Stomach (tissue), 9 donors: ENCODE measurements around the gene HOXB3. TPM values are rescaled to one million over a fixed set of nuclear protein-coding genes. Genes with fewer than 3 reads are reported as not detected.

Experiments used
- DNase-seq, 2 donors: peaks; one replicate each; pipeline versions ENCODE4 v3.0.0 to v3.0.0-alpha.2; 2013 to 2019
- H3K27ac ChIP-seq, 5 donors: fragments of 200-600 bp in 4 of 5; sonication (generic) in 4 of 5; one replicate each; pipeline ENCODE4 v1.5.1; 2013 to 2019; ENCODE audit warnings: mild to moderate bottlenecking in 1 of 5, moderate library complexity in 1 of 5
- H3K27me3 ChIP-seq, 3 donors: fragments of 200-600 bp; sonication (generic); one replicate each; pipeline ENCODE4 v1.5.1; 2017 to 2019; ENCODE audit warnings: mixed run types in 1 of 3
- H3K36me3 ChIP-seq, 4 donors: fragments of 200-600 bp; sonication (generic); 1 replicate in 3 of 4; 2 replicates in 1 of 4; pipeline ENCODE4 v1.5.1; 2016 to 2019
- H3K4me1 ChIP-seq, 4 donors: fragments of 200-600 bp; sonication (generic); one replicate each; pipeline ENCODE4 v1.5.1; 2016 to 2019
- H3K4me3 ChIP-seq, 4 donors: fragments of 200-600 bp; sonication (generic) in 3 of 4; one replicate each; pipeline ENCODE4 v1.5.1; 2016 to 2019; ENCODE audit warnings: mild to moderate bottlenecking in 1 of 4
- H3K9me3 ChIP-seq, 4 donors: fragments of 200-600 bp; sonication (generic); one replicate each; pipeline ENCODE4 v1.5.1; 2016 to 2019
- CTCF ChIP-seq, 7 experiments: fragments of 450-650 bp in 4 of 7; fragments of 200-600 bp in 3 of 7; sonication (generic) in 3 of 7; IDR thresholded peaks; one replicate each; pipeline ENCODE4 v1.5.1; 2016 to 2019; ENCODE audit warnings: antibody characterized with exemption in 7 of 7, control low read depth in 2 of 7, mild to moderate bottlenecking in 1 of 7
- EP300 ChIP-seq: sonication (generic); formaldehyde crosslinking; IDR thresholded peaks from one replicate; pipeline ENCODE4 v1.6.1; 2017; ENCODE audit warnings: antibody characterized with exemption
- POLR2A ChIP-seq, 4 donors: fragments of 450-650 bp; IDR thresholded peaks; one replicate each; pipeline ENCODE4 v1.6.1; 2016; ENCODE audit warnings: antibody characterized with exemption in 4 of 4, control low read depth in 2 of 4, mild to moderate bottlenecking in 1 of 4, moderate library complexity in 1 of 4
- POLR2AphosphoS5 ChIP-seq, 3 donors: sonication (generic); formaldehyde crosslinking; IDR thresholded peaks; one replicate each; pipeline ENCODE4 v1.6.1; 2016; ENCODE audit warnings: antibody characterized with exemption in 3 of 3
- WGBS, 5 donors: extraction: QIAGEN DNeasy Blood & Tissue Kit in 3 of 5; methylation state at CpG; one replicate each; pipeline versions ENCODE4 v1.1.5 to v1.1.7; 2013 to 2018; 5-methylcytosine and 5-hydroxymethylcytosine counted together
- intact Hi-C: fragments of 100-400 bp; cut with DNase I; formaldehyde crosslinking; loops from one replicate; pipeline ENCODE4 v1.15.1; 2023; ENCODE audit warnings: low total_unique reads
- polyA plus RNA-seq, 3 donors: library from polyadenylated mRNA; stranded (reverse); fragments of 200-250 nt; gene quantifications; one replicate each; pipeline ENCODE4 v1.2.3, GENCODE V29; 2013
- total RNA-seq, 5 donors: library from RNA; depleted of rRNA; stranded (reverse); fragments of >200 nt; gene quantifications; one replicate each; pipeline versions ENCODE4 v1.1.0 to v1.2.3, GENCODE V29; 2014 to 2016
- donor health status: healthy with polysubstance abuse.
- donor health status: Bipolar disorder and iron deficiency.
- donor health status: healthy.

The HOXB3 gene
- total and polyA plus RNA-seq, 8 donors = 2.8 to 77.6 (median 10.3) TPM

- H3K9me3 ChIP-seq = no peaks in the 10 kb centered on the region
- no peaks in the 10 kb centered on the region for H3K36me3 ChIP-seq
- WGBS, 5 donors = 26 to 46% (median 32%) methylated on average over 42 to 59 of the region's 59 CpGs
- peak overlapping the region in 1 of 4 donors; percentile 17 for H3K4me3 ChIP-seq
- intact Hi-C loops = no loop called here
- peaks cover 0 to 94% (median 35%) of the 10 kb centered on the region in 3 donors for H3K27me3 ChIP-seq
- no peak overlapping the region for H3K27ac ChIP-seq
- TF ChIP-seq CTCF (IDR thresholded peaks at IDR 0.05) (no peak), EP300 (no peak), POLR2AphosphoS5 (IDR thresholded peaks at IDR 0.05) (no peak), POLR2A (IDR thresholded peaks at IDR 0.05) (no peak)
- peak in 1 of 2 donors; percentile 48 for DNase-seq
- peaks cover 0 to 19% (median 11%) of the 10 kb centered on the region in 4 donors for H3K4me1 ChIP-seq
These were observed 63.2 kb downstream of the HOXB3 start for GRCh38 chr17:48526608-48527546.

- intact Hi-C loops = no loop called here
- Histone ChIP-seq H3K9me3 (no peaks in the 10 kb centered on the region), H3K4me1 (peaks cover 0 to 21% (median 11%) of the 10 kb centered on the region in 4 donors), H3K4me3 (no peak overlapping the region), H3K27ac (no peak overlapping the region), H3K36me3 (no peaks in the 10 kb centered on the region), H3K27me3 (peaks cover 0 to 91% (median 33%) of the 10 kb centered on the region in 3 donors)
- DNase-seq = no peak
- TF ChIP-seq POLR2AphosphoS5 (IDR thresholded peaks at IDR 0.05) = no peak
- TF ChIP-seq POLR2A (IDR thresholded peaks at IDR 0.05) = no peak
- no peak for TF ChIP-seq CTCF (IDR thresholded peaks at IDR 0.05)
- TF ChIP-seq EP300 = no peak
- 50 to 69% (median 66%) methylated on average over 6 of the region's 6 CpGs for WGBS, 5 donors
These were observed 67.0 kb downstream of the HOXB3 start for GRCh38 chr17:48523010-48523409.

DNA sequence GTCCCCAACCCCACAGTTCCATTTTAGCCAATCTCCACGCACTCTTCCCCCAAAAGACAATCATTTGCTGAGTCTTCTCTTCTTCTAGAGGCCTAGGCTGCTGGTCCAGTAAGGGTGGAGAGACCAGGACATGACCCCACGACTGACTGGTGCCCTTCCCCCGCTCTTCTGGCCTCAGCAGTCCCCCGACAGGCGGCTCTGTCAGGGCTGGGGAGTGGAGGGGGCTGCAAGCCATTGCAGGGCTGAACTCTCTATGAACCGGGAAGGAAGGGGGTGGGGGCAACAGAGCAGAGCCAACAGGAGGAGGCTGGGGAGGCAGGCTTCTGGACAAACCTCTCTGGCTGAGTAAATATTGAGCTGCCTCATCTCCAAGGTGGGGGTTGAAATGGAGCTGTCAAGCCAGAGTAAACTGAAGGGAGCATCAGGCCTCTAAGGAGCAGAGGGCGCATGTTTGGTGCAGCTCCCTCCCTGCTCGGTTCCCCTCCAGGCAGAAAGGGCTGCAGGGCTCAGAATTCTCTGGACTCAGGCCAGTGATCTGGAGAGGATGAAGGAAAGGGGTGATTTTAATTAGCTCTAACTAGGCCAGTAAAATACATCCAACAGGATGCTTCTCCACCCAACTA, 67.9 kb downstream of the HOXB3 start:
- WGBS, 5 donors = 23 to 41% (median 31%) methylated on average over 8 of the region's 8 CpGs
- no peaks in the 10 kb centered on the region for H3K36me3 ChIP-seq
- peaks cover 0 to 16% (median 10%) of the 10 kb centered on the region in 4 donors for H3K4me1 ChIP-seq
- peaks cover 0 to 92% (median 29%) of the 10 kb centered on the region in 3 donors for H3K27me3 ChIP-seq
- H3K4me3 ChIP-seq = no peak overlapping the region
- no peaks in the 10 kb centered on the region for H3K9me3 ChIP-seq
- DNase-seq = peak in 1 of 2 donors; percentile 90
- intact Hi-C loops = no loop called here
- no peak for TF ChIP-seq POLR2AphosphoS5 (IDR thresholded peaks at IDR 0.05)
- no peak for TF ChIP-seq CTCF (IDR thresholded peaks at IDR 0.05)
- TF ChIP-seq POLR2A (IDR thresholded peaks at IDR 0.05) = no peak
- no peak for TF ChIP-seq EP300
- no peak overlapping the region for H3K27ac ChIP-seq

DNA sequence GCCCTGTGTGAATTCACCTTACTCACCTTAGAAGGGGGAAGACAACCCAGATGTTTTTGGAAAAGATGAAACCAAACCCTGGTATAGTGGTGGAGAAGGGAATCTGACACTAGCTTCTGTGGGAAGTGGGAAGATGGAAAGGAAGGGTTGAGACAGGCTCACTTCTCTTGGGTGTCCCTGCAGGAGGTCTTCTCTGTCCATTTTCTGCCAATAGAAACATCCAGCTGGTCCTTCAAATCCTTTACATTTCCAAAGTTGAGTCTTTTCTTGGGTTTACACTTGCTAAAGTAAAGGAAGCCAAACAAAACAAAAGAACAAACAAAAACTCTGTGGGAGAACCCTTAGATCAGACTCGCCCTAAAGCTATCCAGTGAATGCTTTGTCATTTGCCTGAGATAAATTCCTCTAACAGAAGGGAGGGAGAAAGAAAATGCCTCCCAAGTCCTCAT, 69.4 kb downstream of the HOXB3 start:
- Histone ChIP-seq H3K27ac (no peak overlapping the region), H3K36me3 (no peaks in the 10 kb centered on the region), H3K9me3 (no peaks in the 10 kb centered on the region), H3K4me1 (peaks cover 0 to 13% (median 8%) of the 10 kb centered on the region in 4 donors), H3K27me3 (peaks cover 0 to 92% (median 19%) of the 10 kb centered on the region in 3 donors), H3K4me3 (no peak overlapping the region)
- DNase-seq = no peak
- intact Hi-C loops = no loop called here
- TF ChIP-seq POLR2AphosphoS5 (IDR thresholded peaks at IDR 0.05) = no peak
- TF ChIP-seq CTCF (IDR thresholded peaks at IDR 0.05) = no peak
- 37 to 57% (median 48%) methylated on average over 1 of the region's 1 CpG for WGBS, 5 donors
